B cell (primary cell): ENCODE results near the gene SLC35F3. TPM values are rescaled to one million over a fixed set of nuclear protein-coding genes. Genes with fewer than 3 reads are reported as not detected.

ENCODE experiments used
- ATAC-seq: fragments of 200-7000 bp; cut with Tn5 transposase; one replicate; pipeline ENCODE4 v1.10.0; 2021; ENCODE audit warnings: low read depth, mild to moderate bottlenecking, moderate number of reproducible peaks, moderate library complexity
- CTCF ChIA-PET: fragments of 350-600 bp; sonication (Branson Sonifier 250); formaldehyde crosslinking; loops from one replicate; lab custom pipeline; 2021; ENCODE audit warnings: antibody characterized with exemption, inconsistent platforms; lab: Charles Lee
- POLR2A ChIA-PET: fragments of 350-600 bp; sonication (Branson Sonifier 250); formaldehyde crosslinking; loops from one replicate; lab custom pipeline; 2021; ENCODE audit warnings: antibody characterized with exemption; lab: Charles Lee
- DNase-seq: peaks from one replicate; pipeline ENCODE4 v3.0.0; 2013
- H2AFZ ChIP-seq: 2 replicates; pipeline ENCODE4 v1.6.1; 2012; ENCODE audit warnings: mild to moderate bottlenecking, low read depth, low read length; ENCODE audit not compliant: insufficient read depth, poor library complexity, severe bottlenecking
- H3K27ac ChIP-seq, 2 donors: 1 replicate in 1 of 2; 2 replicates in 1 of 2; pipeline ENCODE4 v1.5.1; 2012 to 2013; ENCODE audit warnings: low read length in 2 of 2, mild to moderate bottlenecking in 2 of 2, moderate library complexity in 1 of 2
- H3K27me3 ChIP-seq, 4 experiments: fragments of 200-600 bp in 1 of 4; sonication (generic) in 1 of 4; replicated peaks in 1 of 4; 1 replicate in 2 of 4; 2 replicates in 2 of 4; pipeline versions ENCODE4 v1.6.1 to v1.7.0; 2013 to 2016; ENCODE audit warnings: low read length in 3 of 4, mild to moderate bottlenecking in 2 of 4, mixed read lengths in 1 of 4, moderate library complexity in 1 of 4; ENCODE audit not compliant: insufficient read depth in 4 of 4, control insufficient read depth in 3 of 4; ENCODE audit errors: control extremely low read depth in 1 of 4
- H3K36me3 ChIP-seq, 2 experiments: replicated peaks in 1 of 2; 1 replicate in 1 of 2; 2 replicates in 1 of 2; pipeline versions ENCODE4 v1.6.1 to v1.7.1; 2013; ENCODE audit warnings: low read length in 1 of 2; ENCODE audit not compliant: insufficient read depth in 2 of 2, control insufficient read depth in 1 of 2; ENCODE audit errors: control extremely low read depth in 1 of 2, extremely low read depth in 1 of 2
- H3K4me1 ChIP-seq, 2 donors: fragments of 200-600 bp in 1 of 2; sonication (generic) in 1 of 2; 1 replicate in 1 of 2; 2 replicates in 1 of 2; pipeline versions ENCODE4 v1.5.1 to v1.6.1; 2013 to 2017; ENCODE audit warnings: low read length in 2 of 2; ENCODE audit not compliant: control insufficient read depth in 2 of 2, insufficient read depth in 2 of 2
- H3K4me2 ChIP-seq: replicated peaks from 2 replicates; pipeline ENCODE3; 2012; ENCODE audit warnings: mild to moderate bottlenecking, low read depth, low read length; ENCODE audit not compliant: poor library complexity, severe bottlenecking
- H3K4me3 ChIP-seq, 5 experiments: fragments of 200-600 bp in 1 of 5; sonication (generic) in 1 of 5; 1 replicate in 3 of 5; 2 replicates in 2 of 5; pipeline versions ENCODE4 v1.5.1 to v1.7.0; 2011 to 2016; ENCODE audit warnings: low read length in 4 of 5, mild to moderate bottlenecking in 4 of 5, low read depth in 2 of 5, control low read depth in 1 of 5, moderate library complexity in 1 of 5; ENCODE audit not compliant: insufficient read depth in 1 of 5; ENCODE audit errors: control extremely low read depth in 1 of 5, extremely low read depth in 1 of 5
- H3K79me2 ChIP-seq: fragments of 200-600 bp; sonication (generic); one replicate; pipeline ENCODE4 v1.6.0; 2016; ENCODE audit warnings: low read length; ENCODE audit not compliant: control insufficient read depth, insufficient read depth
- H3K9ac ChIP-seq: fragments of 200-600 bp; sonication (generic); 2 replicates; pipeline ENCODE4 v1.6.1; 2017; ENCODE audit warnings: mild to moderate bottlenecking, low read length, moderate library complexity
- H3K9me3 ChIP-seq, 3 donors: one replicate each; pipeline versions ENCODE4 v1.6.1 to v1.7.1; 2013; ENCODE audit warnings: low read length in 2 of 3; ENCODE audit not compliant: control insufficient read depth in 2 of 3, insufficient read depth in 1 of 3; ENCODE audit errors: control extremely low read depth in 1 of 3
- H4K20me1 ChIP-seq: 2 replicates; pipeline ENCODE4 v1.6.0; 2012; ENCODE audit warnings: mild to moderate bottlenecking, low read length; ENCODE audit not compliant: insufficient read depth, control insufficient read depth, poor library complexity, severe bottlenecking
- H3K27ac Mint-ChIP-seq: one replicate; pipeline ENCODE4 v1.8.0; 2021; ENCODE audit warnings: mixed read lengths
- H3K27me3 Mint-ChIP-seq: one replicate; pipeline ENCODE4 v1.8.0; 2021; ENCODE audit warnings: mixed read lengths
- H3K4me1 Mint-ChIP-seq: one replicate; pipeline ENCODE4 v1.8.0; 2021; ENCODE audit warnings: mixed read lengths
- H3K4me3 Mint-ChIP-seq: one replicate; pipeline ENCODE4 v1.8.0; 2021; ENCODE audit warnings: mixed read lengths
- H3K9me3 Mint-ChIP-seq: one replicate; pipeline ENCODE4 v1.8.0; 2022; ENCODE audit warnings: mixed read lengths; ENCODE audit not compliant: insufficient read depth
- EZH2 ChIP-seq: IDR thresholded peaks from 2 replicates; pipeline ENCODE4 v1.6.1; 2012; ENCODE audit warnings: borderline replicate concordance, low read depth, mild to moderate bottlenecking, moderate library complexity, low read length; ENCODE audit not compliant: insufficient read depth, poor library complexity, severe bottlenecking
- WGBS: methylation state at CpG from one replicate; pipeline ENCODE4 v1.1.5; 2013; ENCODE audit warnings: missing lambda C conversion rate; ENCODE audit not compliant: insufficient coverage; 5-methylcytosine and 5-hydroxymethylcytosine counted together
- intact Hi-C: fragments of 100-400 bp; cut with micrococcal nuclease; formaldehyde crosslinking; loops from one replicate; pipeline ENCODE4 v1.10.0; 2022
- polyA plus RNA-seq: library from polyadenylated mRNA; depleted of rRNA; stranded (reverse); fragments of >200 nt; gene quantifications from 2 replicates; pipeline ENCODE4 v1.2.3, GENCODE V29; 2012
- total RNA-seq, 2 donors: library from RNA; stranded (reverse); fragments of 120-200 nt in 1 of 2; gene quantifications; 1 replicate in 1 of 2; 2 replicates in 1 of 2; pipeline versions ENCODE4 v1.2.3 to v1.2.4, GENCODE V29; 2013 to 2022
- TF ChIP-seq, protein P1 (sequence below): fragments of 200-600 bp; IDR thresholded peaks from one replicate; pipeline ENCODE4 v1.8.0; 2022; ENCODE audit warnings: antibody characterized with exemption, mild to moderate bottlenecking

Gene SLC35F3
- total and polyA plus RNA-seq, 2 donors (not counting 1 experiment from before 2014, with no cell fraction given), result not detected

DNA sequence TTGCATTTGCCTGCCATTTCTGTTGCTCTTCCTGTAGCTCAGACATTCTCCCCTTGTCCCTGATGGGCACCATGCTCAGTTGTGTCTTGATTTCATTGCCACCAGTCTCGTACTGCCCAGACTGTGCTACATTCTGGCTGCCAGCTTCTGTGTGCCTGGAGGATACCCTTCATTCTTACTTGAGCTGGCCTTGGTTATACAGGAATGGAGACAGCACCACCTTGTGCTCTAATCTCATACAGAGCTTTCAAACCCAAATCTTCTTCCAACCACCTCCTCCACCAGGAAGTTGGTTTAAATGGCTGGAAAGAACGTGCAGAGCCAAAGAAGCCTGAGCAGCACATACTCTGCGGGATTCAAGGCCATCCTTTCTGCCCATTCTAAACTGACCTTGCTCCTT lies 165.3 kb downstream of the SLC35F3 start:
- Mint-ChIP-seq H3K4me3 (no peak overlapping the region), H3K27ac (no peak overlapping the region), H3K9me3 (no peaks in the 10 kb centered on the region), H3K4me1 (no peaks in the 10 kb centered on the region), H3K27me3 (peaks cover 10% of the 10 kb centered on the region)
- intact Hi-C loops, result no loop called here
- H3K4me1 ChIP-seq, result peaks cover 0 to 3% of the 10 kb centered on the region in 2 donors
- no peak overlapping the region for H3K4me3 ChIP-seq
- WGBS, result 97% methylated on average over 2 of the region's 3 CpGs
- no peaks in the 10 kb centered on the region for H3K79me2 ChIP-seq
- TF ChIP-seq, protein P1, sequence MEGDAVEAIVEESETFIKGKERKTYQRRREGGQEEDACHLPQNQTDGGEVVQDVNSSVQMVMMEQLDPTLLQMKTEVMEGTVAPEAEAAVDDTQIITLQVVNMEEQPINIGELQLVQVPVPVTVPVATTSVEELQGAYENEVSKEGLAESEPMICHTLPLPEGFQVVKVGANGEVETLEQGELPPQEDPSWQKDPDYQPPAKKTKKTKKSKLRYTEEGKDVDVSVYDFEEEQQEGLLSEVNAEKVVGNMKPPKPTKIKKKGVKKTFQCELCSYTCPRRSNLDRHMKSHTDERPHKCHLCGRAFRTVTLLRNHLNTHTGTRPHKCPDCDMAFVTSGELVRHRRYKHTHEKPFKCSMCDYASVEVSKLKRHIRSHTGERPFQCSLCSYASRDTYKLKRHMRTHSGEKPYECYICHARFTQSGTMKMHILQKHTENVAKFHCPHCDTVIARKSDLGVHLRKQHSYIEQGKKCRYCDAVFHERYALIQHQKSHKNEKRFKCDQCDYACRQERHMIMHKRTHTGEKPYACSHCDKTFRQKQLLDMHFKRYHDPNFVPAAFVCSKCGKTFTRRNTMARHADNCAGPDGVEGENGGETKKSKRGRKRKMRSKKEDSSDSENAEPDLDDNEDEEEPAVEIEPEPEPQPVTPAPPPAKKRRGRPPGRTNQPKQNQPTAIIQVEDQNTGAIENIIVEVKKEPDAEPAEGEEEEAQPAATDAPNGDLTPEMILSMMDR, result no peak
- TF ChIP-seq EZH2, result no peak
- H3K9ac ChIP-seq, result no peak overlapping the region
- H3K27ac ChIP-seq, result no peak overlapping the region
- H3K4me2 ChIP-seq, result no peak overlapping the region
- H3K27me3 ChIP-seq, result peaks cover 0 to 3% (median 0%) of the 10 kb centered on the region in 4 experiments
- H2AFZ ChIP-seq, result no peak overlapping the region
- H3K36me3 ChIP-seq, result no peaks in the 10 kb centered on the region
- CTCF ChIA-PET, result interaction anchor here (1.1 kb wide), 1 partner anchor 765 kb away, joined by 3 read pairs; no protein-coding TSS in a partner anchor
- no peaks in the 10 kb centered on the region for H4K20me1 ChIP-seq
- no peak for ATAC-seq
- POLR2A ChIA-PET, result no interaction called here
- H3K9me3 ChIP-seq, result no peaks in the 10 kb centered on the region
- DNase-seq, result no peak

DNA sequence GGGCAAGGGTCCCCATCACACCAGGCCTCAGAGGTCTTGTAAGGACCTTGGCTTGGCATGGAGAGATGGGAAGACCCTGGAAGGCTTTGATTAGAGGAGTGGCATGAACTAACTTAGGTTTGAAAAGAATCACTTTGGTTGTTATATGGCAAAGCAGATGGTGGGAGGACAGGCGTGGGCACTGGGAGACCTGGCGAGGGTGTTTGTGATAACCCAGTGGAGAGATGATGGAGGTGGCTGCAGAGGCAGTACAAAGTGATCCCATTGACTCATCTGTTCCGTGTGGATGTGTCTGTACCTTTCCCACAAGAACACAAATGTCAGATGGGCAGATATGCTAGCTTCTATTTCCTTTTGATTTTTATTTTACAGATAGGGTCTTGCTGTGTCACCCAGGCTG lies 168.3 kb downstream of the SLC35F3 start:
- intact Hi-C loops, result no loop called here
- H3K4me3 Mint-ChIP-seq, result no peak overlapping the region
- DNase-seq (no peak), ATAC-seq (no peak)
- no peak overlapping the region for H3K4me2 ChIP-seq
- no peak overlapping the region for H3K4me3 ChIP-seq
- 100% methylated on average over 2 of the region's 3 CpGs for WGBS
- CTCF ChIA-PET, result no interaction called here
- H3K27ac ChIP-seq, result no peak overlapping the region
- H2AFZ ChIP-seq, result no peak overlapping the region
- H3K4me1 Mint-ChIP-seq, result no peaks in the 10 kb centered on the region
- no peak overlapping the region for H3K9ac ChIP-seq
- TF ChIP-seq, protein P1, result no peak
- TF ChIP-seq EZH2, result no peak
- H3K36me3 ChIP-seq, result no peaks in the 10 kb centered on the region
- POLR2A ChIA-PET, result no interaction called here
- no peaks in the 10 kb centered on the region for H3K9me3 Mint-ChIP-seq
- no peaks in the 10 kb centered on the region for H3K4me1 ChIP-seq
- H3K27me3 Mint-ChIP-seq, result peaks cover 10% of the 10 kb centered on the region
- H3K79me2 ChIP-seq, result no peaks in the 10 kb centered on the region
- no peaks in the 10 kb centered on the region for H4K20me1 ChIP-seq
- no peak overlapping the region for H3K27ac Mint-ChIP-seq
- H3K9me3 ChIP-seq, result no peaks in the 10 kb centered on the region
- no peaks in the 10 kb centered on the region for H3K27me3 ChIP-seq
